SKM-1 (cell line): ENCODE measurements around the gene TTC7B.

Source experiments
- DNase-seq: peaks from one replicate; lab custom pipeline; 2025; ENCODE audit not compliant: unreplicated experiment; lab: John Stamatoyannopoulos, UW

The TTC7B gene

GRCh38 chr14:90778571-90779255 lies 37.5 kb downstream of the TTC7B start:
- no peak for DNase-seq

GRCh38 chr14:90777830-90778485 lies 38.3 kb downstream of the TTC7B start:
- no peak for DNase-seq

- no peak for DNase-seq
Observed at GRCh38 chr14:90777358-90777757, 38.9 kb downstream of the TTC7B start.

- no peak for DNase-seq
Observed at GRCh38 chr14:90775441-90775840, 40.8 kb downstream of the TTC7B start.

GRCh38 chr14:90774316-90774715 lies 41.9 kb downstream of the TTC7B start:
- no peak for DNase-seq

- DNase-seq = no peak
Observed at GRCh38 chr14:90773705-90774104, 42.5 kb downstream of the TTC7B start.

- no peak for DNase-seq
Observed at GRCh38 chr14:90773196-90773486, 43.1 kb downstream of the TTC7B start.

- no peak for DNase-seq
Observed at GRCh38 chr14:90767899-90768298, 48.3 kb downstream of the TTC7B start.

GRCh38 chr14:90760591-90761316 lies 55.5 kb downstream of the TTC7B start:
- no peak for DNase-seq

GRCh38 chr14:90760078-90760444 lies 56.2 kb downstream of the TTC7B start:
- no peak for DNase-seq

- no peak for DNase-seq
Observed at GRCh38 chr14:90759370-90760077, 56.7 kb downstream of the TTC7B start.

GRCh38 chr14:90758959-90759358 lies 57.3 kb downstream of the TTC7B start:
- DNase-seq = no peak

- DNase-seq = peak; percentile 21
Observed at GRCh38 chr14:90758028-90758889, 58.0 kb downstream of the TTC7B start.

GRCh38 chr14:90757452-90757851 lies 58.8 kb downstream of the TTC7B start:
- no peak for DNase-seq

GRCh38 chr14:90756755-90757345 lies 59.4 kb downstream of the TTC7B start:
- no peak for DNase-seq

- no peak for DNase-seq
Observed at GRCh38 chr14:90755661-90756304, 60.4 kb downstream of the TTC7B start.

GRCh38 chr14:90753456-90754005 lies 62.7 kb downstream of the TTC7B start:
- DNase-seq = no peak

GRCh38 chr14:90750701-90751100 lies 65.5 kb downstream of the TTC7B start:
- no peak for DNase-seq

GRCh38 chr14:90750191-90750590 lies 66.0 kb downstream of the TTC7B start:
- DNase-seq = no peak

- DNase-seq = no peak
Observed at GRCh38 chr14:90747909-90748308, 68.3 kb downstream of the TTC7B start.
